CD14-positive monocyte (primary cell): ENCODE data around the gene MUC5AC. TPM values are rescaled to one million over a fixed set of nuclear protein-coding genes. Genes with fewer than 3 reads are reported as not detected.

Experiments
- DNase-seq, 3 donors: peaks; one replicate each; pipeline ENCODE4 v3.0.0-alpha.2; 2011 to 2022
- H2AFZ ChIP-seq: 2 replicates; pipeline ENCODE4 v1.6.0; 2012; ENCODE audit warnings: mild to moderate bottlenecking, low read depth, low read length, inconsistent platforms; ENCODE audit not compliant: insufficient read depth, poor library complexity, severe bottlenecking
- H3K27ac ChIP-seq, 2 donors: 1 replicate in 1 of 2; 2 replicates in 1 of 2; pipeline ENCODE4 v1.5.1; 2012 to 2013; ENCODE audit warnings: low read length in 2 of 2, control low read depth in 1 of 2, inconsistent platforms in 1 of 2, low read depth in 1 of 2, mild to moderate bottlenecking in 1 of 2
- H3K27me3 ChIP-seq, 2 donors: one replicate each; pipeline versions ENCODE4 v1.6.0 to v1.6.1; 2011 to 2013; ENCODE audit warnings: low read length in 2 of 2; ENCODE audit not compliant: control insufficient read depth in 2 of 2, insufficient read depth in 2 of 2
- H3K36me3 ChIP-seq, 2 donors: replicated peaks in 1 of 2; 1 replicate in 1 of 2; 2 replicates in 1 of 2; pipeline versions ENCODE4 v1.5.1 to v1.6.1; 2012 to 2013; ENCODE audit warnings: low read length in 2 of 2, control low read depth in 1 of 2, inconsistent platforms in 1 of 2, mild to moderate bottlenecking in 1 of 2; ENCODE audit not compliant: insufficient read depth in 2 of 2, control insufficient read depth in 1 of 2
- H3K4me1 ChIP-seq, 2 donors: 1 replicate in 1 of 2; 2 replicates in 1 of 2; pipeline versions ENCODE4 v1.5.1 to v1.6.1; 2012 to 2013; ENCODE audit warnings: low read length in 2 of 2, control low read depth in 1 of 2, inconsistent platforms in 1 of 2, mild to moderate bottlenecking in 1 of 2, moderate library complexity in 1 of 2; ENCODE audit not compliant: insufficient read depth in 2 of 2, control insufficient read depth in 1 of 2
- H3K4me2 ChIP-seq: replicated peaks from 2 replicates; pipeline ENCODE3; 2012; ENCODE audit warnings: low read length, moderate library complexity, mild to moderate bottlenecking; ENCODE audit not compliant: poor library complexity, severe bottlenecking; ENCODE audit errors: extremely low read depth
- H3K4me3 ChIP-seq, 3 experiments: fragments of 200-600 bp in 1 of 3; sonication (generic) in 1 of 3; replicated peaks in 1 of 3; 1 replicate in 2 of 3; 2 replicates in 1 of 3; pipeline ENCODE4 v1.5.1; 2011 to 2013; ENCODE audit warnings: low read length in 3 of 3, mild to moderate bottlenecking in 3 of 3, control low read depth in 2 of 3, low read depth in 2 of 3, inconsistent platforms in 1 of 3, moderate library complexity in 1 of 3
- H3K79me2 ChIP-seq: 2 replicates; pipeline ENCODE4 v1.6.0; 2012; ENCODE audit warnings: mild to moderate bottlenecking, control low read depth, inconsistent platforms, low read length, moderate library complexity; ENCODE audit not compliant: insufficient read depth
- H3K9ac ChIP-seq: 2 replicates; pipeline ENCODE4 v1.6.0; 2017; ENCODE audit warnings: low read length, mild to moderate bottlenecking; ENCODE audit not compliant: insufficient read depth, poor library complexity, severe bottlenecking
- H3K9me3 ChIP-seq, 2 donors: replicated peaks in 1 of 2; 1 replicate in 1 of 2; 2 replicates in 1 of 2; pipeline versions ENCODE4 v1.5.1 to v1.6.1; 2012 to 2013; ENCODE audit warnings: low read length in 2 of 2, control low read depth in 1 of 2; ENCODE audit not compliant: control insufficient read depth in 1 of 2, insufficient read depth in 1 of 2
- H4K20me1 ChIP-seq: 2 replicates; pipeline ENCODE4 v1.6.0; 2012; ENCODE audit warnings: mild to moderate bottlenecking, low read length, control low read depth, moderate library complexity; ENCODE audit not compliant: insufficient read depth
- H3K27ac Mint-ChIP-seq, 7 donors: one replicate each; pipeline ENCODE4 v1.8.0; 2020; ENCODE audit warnings: mild to moderate bottlenecking in 7 of 7, mixed read lengths in 7 of 7, moderate library complexity in 6 of 7, inconsistent platforms in 2 of 7
- H3K27me3 Mint-ChIP-seq, 3 donors: one replicate each; pipeline ENCODE4 v1.8.0; 2021 to 2022; ENCODE audit warnings: low read depth in 3 of 3, mild to moderate bottlenecking in 3 of 3, mixed read lengths in 3 of 3, moderate library complexity in 3 of 3, inconsistent platforms in 1 of 3
- H3K36me3 Mint-ChIP-seq, 2 donors: one replicate each; pipeline ENCODE4 v1.8.0; 2020; ENCODE audit warnings: mixed read lengths in 2 of 2, inconsistent platforms in 1 of 2, mild to moderate bottlenecking in 1 of 2
- H3K4me1 Mint-ChIP-seq: one replicate; pipeline ENCODE4 v1.8.0; 2020; ENCODE audit warnings: mild to moderate bottlenecking, mixed read lengths
- H3K4me3 Mint-ChIP-seq, 2 donors: one replicate each; pipeline ENCODE4 v1.8.0; 2020; ENCODE audit warnings: mild to moderate bottlenecking in 2 of 2, mixed read lengths in 2 of 2, moderate library complexity in 1 of 2
- H3K9me3 Mint-ChIP-seq, 7 donors: one replicate each; pipeline ENCODE4 v1.8.0; 2020 to 2022; ENCODE audit warnings: mixed read lengths in 7 of 7, mild to moderate bottlenecking in 6 of 7, moderate library complexity in 6 of 7, inconsistent platforms in 2 of 7
- CTCF ChIP-seq: fragments of 200-600 bp; IDR thresholded peaks from one replicate; pipeline ENCODE4 v1.8.0; 2022; ENCODE audit warnings: antibody characterized with exemption, mild to moderate bottlenecking
- WGBS: methylation state at CpG from one replicate; pipeline ENCODE4 v1.1.5; 2013; ENCODE audit warnings: missing lambda C conversion rate; ENCODE audit not compliant: insufficient coverage; 5-methylcytosine and 5-hydroxymethylcytosine counted together
- intact Hi-C, 2 donors: fragments of 100-400 bp; cut with micrococcal nuclease; formaldehyde crosslinking; loops; one replicate each; pipeline versions ENCODE4 v1.15.0 to v1.15.1; 2023
- polyA plus RNA-seq, 3 donors: library from polyadenylated mRNA; depleted of rRNA in 1 of 3; unstranded in 2 of 3; stranded (reverse) in 1 of 3; fragments of 300-500 nt in 2 of 3; fragments of >200 nt in 1 of 3; fragmentation: Illumina TruSeq in 2 of 3; gene quantifications; 1 replicate in 2 of 3; 2 replicates in 1 of 3; pipeline ENCODE4 v1.2.3, GENCODE V29; 2012 to 2021

MUC5AC gene
- polyA plus RNA-seq, 3 donors: not detected

GRCh38 chr11:1207401-1208143, 49.8 kb downstream of the MUC5AC start:
- no peak for DNase-seq
- Histone ChIP-seq H3K4me1 (no peaks in the 10 kb centered on the region), H2AFZ (no peak overlapping the region), H3K79me2 (no peaks in the 10 kb centered on the region), H3K36me3 (no peaks in the 10 kb centered on the region), H3K27ac (no peak overlapping the region), H3K27me3 (no peaks in the 10 kb centered on the region), H4K20me1 (no peaks in the 10 kb centered on the region), H3K9me3 (peaks cover 11 to 23% of the 10 kb centered on the region in 2 donors), H3K4me2 (no peak overlapping the region), H3K4me3 (no peak overlapping the region), H3K9ac (no peak overlapping the region)
- H3K4me1 Mint-ChIP-seq: no peaks in the 10 kb centered on the region
- intact Hi-C loops: no loop called here
- TF ChIP-seq CTCF: no peak
- H3K9me3 Mint-ChIP-seq: peaks cover 13 to 28% (median 23%) of the 10 kb centered on the region in 7 donors
- H3K4me3 Mint-ChIP-seq: no peak overlapping the region
- peaks cover 0 to 11% (median 10%) of the 10 kb centered on the region in 3 donors for H3K27me3 Mint-ChIP-seq
- no peaks in the 10 kb centered on the region for H3K36me3 Mint-ChIP-seq
- WGBS: 91% methylated on average over 34 of the region's 34 CpGs
- no peak overlapping the region for H3K27ac Mint-ChIP-seq

GRCh38 chr11:1208144-1208393, 50.3 kb downstream of the MUC5AC start:
- intact Hi-C loops: no loop called here
- DNase-seq: no peak

More at GRCh38 chr11:1208144-1208393, 50.3 kb downstream of the MUC5AC start:
- Mint-ChIP-seq H3K27me3 (peaks cover 0 to 13% (median 10%) of the 10 kb centered on the region in 3 donors), H3K4me3 (no peak overlapping the region), H3K9me3 (peaks cover 14 to 32% (median 25%) of the 10 kb centered on the region in 7 donors), H3K4me1 (no peaks in the 10 kb centered on the region), H3K27ac (no peak overlapping the region), H3K36me3 (no peaks in the 10 kb centered on the region)
- peaks cover 11 to 26% of the 10 kb centered on the region in 2 donors for H3K9me3 ChIP-seq
- no peaks in the 10 kb centered on the region for H4K20me1 ChIP-seq
- H3K27ac ChIP-seq: no peak overlapping the region
- no peak overlapping the region for H3K4me2 ChIP-seq
- no peaks in the 10 kb centered on the region for H3K4me1 ChIP-seq
- TF ChIP-seq CTCF: no peak
- H3K36me3 ChIP-seq: no peaks in the 10 kb centered on the region
- H3K79me2 ChIP-seq: no peaks in the 10 kb centered on the region
- WGBS: 94% methylated on average over 6 of the region's 6 CpGs
- H2AFZ ChIP-seq: no peak overlapping the region
- H3K27me3 ChIP-seq: no peaks in the 10 kb centered on the region
- no peak overlapping the region for H3K9ac ChIP-seq
- H3K4me3 ChIP-seq: no peak overlapping the region
